Stimulated activated CD4-positive, alpha-beta T cell treated with anti-CD3 and anti-CD28 coated beads, Interleukin-4, amount 100 ng/mL, for 1 hour (primary cell): ENCODE measurements around the gene FCRL1.

Source experiments
- DNase-seq: peaks from one replicate; pipeline ENCODE4 v3.0.0-alpha.2; 2020

The FCRL1 gene

DNA sequence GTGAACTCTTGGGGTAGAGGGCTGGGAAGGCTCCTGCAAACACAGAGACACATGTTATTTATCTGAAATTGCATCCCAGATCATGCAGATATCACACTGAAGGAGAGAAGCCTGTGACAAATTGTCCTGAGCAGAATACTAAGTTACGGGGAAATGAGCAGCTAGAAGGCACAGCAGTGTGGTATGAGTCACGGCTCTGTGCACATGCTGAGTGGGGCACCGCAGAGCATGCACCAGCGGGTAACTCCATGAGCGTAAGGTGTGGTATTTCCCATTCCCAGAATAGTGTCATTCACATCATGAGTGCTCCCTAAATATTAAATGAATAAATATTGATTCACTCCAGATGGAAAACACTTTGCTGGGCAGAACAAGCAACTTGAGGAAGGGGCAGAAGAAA lies 21.7 kb downstream of the FCRL1 start:
- no peak for DNase-seq

DNA sequence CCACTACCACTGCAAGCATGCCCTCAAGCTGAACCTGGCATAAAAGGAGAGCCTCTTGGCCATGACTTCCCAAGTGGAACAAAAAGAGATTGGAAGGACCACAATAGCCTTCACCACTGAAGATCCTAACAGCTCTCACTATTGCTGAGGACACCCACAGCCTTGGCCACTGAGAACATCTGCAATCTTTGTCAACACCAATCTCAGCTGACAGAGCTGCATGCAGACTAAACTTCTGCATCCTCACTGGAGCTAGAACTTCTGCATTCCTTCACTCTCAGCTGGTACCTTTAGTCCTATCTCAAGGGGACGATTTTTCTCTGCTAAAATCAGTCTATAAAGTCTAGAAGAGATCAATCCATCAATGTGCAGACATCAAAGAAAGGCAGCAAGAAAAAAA lies 34.7 kb downstream of the FCRL1 start:
- no peak for DNase-seq

DNA sequence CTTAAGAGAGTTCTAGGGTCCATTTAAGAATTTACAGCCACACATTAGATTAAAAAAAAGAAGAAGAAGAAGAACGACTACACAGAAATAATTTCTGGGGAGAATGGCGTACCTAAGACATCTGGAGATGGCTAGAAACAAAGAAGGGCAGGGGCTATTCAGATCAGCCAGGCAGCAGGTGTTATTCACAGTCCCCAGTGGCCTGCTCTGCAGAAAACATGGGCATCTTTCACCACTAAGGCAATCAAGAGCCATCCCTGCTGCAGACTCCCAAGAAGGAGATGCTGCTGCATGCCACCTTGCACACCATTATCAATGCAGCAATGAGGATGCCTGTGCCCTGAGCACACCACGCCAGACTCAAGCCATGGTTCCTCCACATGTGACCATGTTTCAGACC lies 35.1 kb downstream of the FCRL1 start:
- no peak for DNase-seq

DNA sequence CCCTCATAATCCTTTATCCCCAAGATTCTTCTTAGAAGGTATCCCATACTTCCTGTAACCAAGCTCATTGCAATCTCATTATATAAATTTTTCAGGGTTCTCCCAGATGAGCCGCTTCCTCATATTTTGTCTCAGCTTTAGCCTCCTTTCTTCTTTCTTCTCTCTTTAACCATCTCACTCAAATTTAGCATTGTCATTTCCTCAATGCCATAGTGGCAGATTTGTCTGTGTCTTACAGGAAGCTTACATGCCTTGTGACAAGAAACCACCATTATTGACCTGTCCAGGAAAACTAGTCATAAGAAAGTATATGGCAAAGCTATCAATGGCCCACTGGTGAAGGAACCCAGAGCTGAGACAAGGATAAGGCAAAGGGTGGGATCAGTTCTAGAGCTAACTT lies 37.0 kb downstream of the FCRL1 start:
- DNase-seq: no peak

DNA sequence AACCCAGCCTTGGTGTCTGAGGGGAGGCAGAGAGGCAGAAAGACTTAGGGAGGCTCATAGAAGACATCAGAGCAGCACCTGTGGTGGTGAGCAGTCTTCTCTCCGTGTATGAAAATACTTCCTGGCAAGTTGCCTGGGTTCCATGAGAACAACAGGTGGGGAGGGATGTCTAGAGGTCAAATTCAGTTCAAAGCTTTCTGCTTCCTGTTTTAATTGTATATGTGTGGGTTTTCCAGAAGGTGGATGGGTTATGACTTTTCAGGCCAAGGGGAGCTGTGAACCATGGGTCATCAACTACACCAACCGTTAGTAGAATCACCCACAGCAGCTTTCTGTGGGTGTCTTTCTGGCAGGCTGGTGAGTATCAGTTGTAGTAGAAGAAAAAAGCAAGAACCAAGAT lies 38.9 kb downstream of the FCRL1 start:
- no peak for DNase-seq

DNA sequence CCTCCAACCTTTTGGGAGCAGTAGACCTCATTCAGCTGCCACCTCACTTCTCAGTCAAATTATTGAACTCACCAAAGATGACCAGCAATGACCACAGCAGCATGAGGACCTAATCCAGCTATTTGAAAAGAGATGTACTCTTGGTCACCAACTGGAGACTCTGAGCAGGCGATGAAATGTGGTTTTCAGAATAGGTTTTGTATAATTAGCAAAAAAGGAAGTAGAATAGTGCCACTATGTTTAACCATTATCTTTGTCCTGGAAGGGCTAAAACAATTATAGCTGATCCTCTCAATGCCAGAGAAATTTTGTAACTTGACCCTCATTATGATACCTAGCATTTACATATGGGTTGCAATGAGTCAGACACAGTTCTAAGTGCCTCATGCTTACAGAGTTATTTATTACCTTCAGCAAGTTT lies 42.9 kb downstream of the FCRL1 start, which contains the start of gene FCRL2:
Gene FCRL2 (minus strand): TSS at position 162 of the 421 bp plus-strand sequence. CDS start 59 bp downstream, at position 103.
- DNase-seq: no peak

DNA sequence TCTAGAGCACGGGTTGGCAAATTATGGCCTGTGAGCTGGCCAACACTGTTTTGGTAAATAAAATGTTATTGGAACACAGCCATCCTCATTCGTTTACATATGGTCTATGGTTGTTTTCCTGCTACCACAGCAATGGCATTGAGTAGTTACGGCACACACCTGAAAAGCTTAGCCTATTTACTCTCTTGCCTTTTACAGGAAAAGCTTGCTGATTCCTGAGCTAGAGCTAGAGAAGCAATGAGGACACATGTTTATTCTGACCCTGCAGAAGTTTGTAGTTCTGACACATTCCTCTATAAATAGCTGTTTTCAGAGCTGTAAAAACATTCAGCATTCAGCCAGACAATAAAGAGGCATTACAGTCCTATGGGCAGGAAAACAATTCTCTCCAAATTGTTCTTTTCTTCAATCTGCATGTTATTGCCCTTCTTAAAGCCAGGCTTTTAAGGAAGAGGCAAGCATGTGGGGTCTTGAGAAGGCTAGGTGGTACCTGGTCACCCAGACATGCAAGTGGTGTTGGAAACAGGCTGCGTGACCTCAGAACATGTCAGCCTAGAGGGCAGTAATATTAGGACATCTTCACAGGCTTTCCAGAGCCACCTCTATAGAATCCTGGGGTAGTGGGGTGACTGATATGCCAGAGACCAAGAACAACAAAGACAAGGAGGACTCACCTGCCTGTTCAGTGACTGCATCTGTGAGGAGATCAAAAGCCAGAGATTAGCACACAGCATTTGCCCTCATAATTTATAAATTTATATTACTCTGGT lies 44.6 kb downstream of the FCRL1 start:
- no peak for DNase-seq

DNA sequence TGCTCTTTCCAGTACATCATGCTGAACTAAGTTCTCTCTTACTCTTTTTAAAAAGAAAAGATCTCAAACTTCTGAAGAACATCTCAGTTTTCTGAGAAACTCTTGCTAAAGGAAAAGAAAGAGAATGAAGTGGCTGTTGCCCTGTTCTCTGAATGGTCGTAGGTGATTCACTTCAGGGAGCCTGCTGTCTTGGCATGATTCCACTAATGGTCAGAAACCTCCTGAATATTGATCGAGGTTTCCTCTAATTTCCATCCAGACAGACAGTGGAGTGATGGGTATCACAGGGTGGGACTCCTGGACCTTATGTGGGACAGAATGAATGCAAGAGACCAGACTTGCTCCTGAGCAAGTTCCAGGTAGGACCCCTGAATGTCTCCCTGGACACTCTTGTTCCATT lies 45.5 kb downstream of the FCRL1 start:
- DNase-seq: no peak

DNA sequence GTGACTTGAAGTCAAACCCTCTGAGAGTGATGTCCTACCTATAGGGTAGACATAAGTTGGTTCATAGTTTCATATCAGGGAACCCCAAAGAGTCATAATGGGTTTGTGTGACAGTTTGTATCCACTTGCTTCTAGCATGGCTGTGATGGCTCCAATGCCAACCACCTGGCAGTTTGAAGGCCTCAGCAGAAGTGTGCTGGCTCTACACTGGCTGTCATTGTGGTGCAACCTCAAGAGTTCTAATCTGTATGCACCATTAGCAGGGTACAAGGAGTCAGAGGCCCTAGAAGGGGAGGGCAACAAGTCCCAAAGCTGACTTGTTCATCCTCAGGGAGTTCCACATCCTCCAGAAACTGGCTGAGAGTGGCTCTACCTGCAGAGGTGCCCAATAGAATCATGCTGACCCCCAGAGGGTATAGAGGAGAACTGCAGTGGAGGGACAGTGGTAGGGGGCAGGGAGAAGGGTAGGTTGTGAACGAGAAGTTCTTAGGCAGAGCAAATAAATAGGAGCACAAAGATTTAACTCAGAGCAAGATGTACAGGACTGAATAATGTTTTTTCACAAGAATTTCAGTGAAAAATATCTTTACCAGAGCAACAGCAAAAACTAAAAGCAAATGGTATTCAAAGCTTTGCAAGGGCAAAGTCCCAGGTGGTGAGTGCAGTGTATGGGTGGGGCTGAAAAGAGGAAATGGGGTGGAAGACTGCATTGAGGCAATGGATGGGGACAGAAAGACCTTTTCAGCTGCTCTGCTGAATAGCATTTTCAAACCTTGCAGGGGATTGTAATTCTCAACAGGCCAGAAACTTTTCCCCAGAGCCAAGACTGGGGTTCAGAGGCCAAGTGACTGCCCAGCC lies 46.2 kb downstream of the FCRL1 start:
- DNase-seq: no peak

DNA sequence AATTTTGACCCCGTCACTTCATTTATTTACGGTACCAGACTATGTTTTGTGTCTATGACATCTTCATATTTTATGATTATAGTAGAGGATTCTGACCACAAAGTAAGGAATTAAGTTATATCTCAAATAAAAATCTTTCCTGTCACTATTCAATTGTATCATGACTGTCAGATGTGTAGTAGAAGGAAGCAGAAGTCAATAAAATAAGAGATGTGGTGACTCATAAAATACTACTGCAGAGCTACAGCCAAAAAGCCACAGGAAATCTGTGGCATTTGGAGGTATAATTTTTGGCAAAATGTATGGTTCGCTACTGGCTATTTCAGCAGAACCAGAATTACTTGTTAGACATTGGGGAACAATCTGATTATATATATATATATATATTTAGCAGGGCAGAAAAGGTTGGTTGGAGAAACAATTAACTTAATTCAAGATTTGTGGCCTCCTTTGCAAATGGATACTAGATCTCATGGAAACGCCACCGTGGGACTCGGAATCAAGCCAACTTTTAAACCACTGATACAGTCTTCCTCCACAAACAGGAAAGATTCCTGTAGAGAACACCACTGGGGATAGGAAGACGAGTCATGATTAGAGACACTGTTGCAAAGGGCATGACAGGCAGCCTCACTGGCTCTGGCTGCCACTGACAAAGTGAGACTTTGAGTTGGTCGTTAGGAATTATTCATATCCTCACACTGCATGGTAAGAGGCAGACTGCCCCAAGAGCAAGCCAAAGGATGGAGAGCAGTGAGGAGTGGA lies 48.1 kb downstream of the FCRL1 start:
- DNase-seq: no peak

DNA sequence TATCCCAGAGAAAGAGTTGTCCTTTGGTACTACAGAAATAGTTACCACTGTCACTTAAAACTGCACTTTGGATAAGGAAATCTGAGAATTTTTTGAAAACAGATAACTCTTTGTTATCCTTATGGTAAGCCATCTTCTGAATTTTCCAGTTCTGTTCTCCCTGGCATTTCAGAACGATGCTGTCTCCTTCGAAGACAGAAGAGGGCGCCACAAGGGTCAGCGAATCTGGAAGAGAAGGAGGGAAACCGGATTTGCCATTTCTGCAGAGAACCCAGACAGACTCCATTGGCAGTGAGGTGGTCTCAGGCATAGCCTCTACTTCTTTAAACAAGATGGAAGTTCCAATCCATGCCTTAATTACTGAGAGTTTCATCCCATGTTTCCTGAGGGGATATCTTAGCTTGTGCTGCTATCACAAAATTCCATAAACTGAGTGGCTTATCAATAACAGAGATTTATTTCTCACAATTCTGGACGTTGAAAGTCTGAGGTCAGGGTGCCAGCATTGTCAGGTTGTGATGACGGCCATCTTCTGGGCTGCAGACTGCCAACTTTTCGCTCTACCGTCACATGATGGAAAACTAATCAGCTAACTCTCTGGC lies 49.4 kb downstream of the FCRL1 start:
- DNase-seq: no peak

DNA sequence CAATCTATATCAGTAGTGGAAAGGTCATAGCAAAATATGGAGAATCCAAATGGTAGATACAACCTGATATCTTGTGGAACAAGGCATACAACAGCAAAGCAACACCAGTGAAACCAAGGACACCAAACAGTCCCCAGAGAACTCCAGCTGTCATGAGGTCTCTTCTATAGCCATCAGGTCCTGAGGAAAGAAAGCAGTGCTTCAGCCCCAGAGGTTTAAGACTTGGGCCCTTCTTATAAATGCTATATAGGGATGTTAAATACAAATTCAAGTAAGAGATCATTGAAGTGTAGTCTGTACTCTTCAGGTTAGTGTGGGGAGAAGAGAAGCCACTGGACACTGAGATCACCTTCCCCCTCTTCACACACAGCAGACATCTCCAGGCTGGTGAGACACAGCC lies 53.1 kb downstream of the FCRL1 start:
- no peak for DNase-seq

DNA sequence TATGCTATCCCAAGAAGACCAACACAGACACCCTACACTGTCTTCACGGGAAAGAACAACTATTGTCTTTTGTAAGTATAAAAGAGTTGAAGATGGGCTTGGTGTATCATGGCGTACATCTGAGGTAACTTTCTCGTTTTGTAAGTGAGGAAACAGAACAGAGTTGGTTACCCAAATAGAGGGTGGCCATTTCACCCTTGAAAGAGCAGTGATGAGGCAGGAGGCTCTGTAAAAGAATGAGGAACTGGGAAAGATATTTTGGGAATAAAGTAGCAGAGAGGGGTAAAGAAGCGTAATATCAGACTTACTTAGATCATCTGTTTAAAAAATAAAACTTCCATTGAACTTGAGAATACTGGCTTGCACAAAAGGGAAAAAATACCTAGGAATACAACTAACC lies 61.9 kb downstream of the FCRL1 start:
- DNase-seq: no peak

DNA sequence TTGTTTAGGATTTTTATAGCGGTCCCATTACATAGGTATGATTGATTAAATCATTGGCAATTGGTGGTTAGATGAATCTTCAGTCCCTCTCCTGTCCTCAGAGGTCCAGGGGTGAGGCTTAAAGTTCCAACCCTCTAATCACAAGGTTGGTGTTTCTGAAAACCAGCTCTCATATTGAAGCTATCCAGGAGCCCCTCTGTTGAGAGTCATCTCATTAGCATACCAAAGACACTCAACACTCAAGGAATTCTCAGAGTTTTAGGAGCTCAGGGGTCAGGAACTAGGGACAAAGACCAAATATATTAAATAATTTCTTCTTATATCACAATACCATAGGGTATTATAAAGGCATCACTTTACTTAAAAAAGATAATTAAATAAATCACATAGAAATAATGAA lies 66.3 kb downstream of the FCRL1 start:
- DNase-seq: no peak

DNA sequence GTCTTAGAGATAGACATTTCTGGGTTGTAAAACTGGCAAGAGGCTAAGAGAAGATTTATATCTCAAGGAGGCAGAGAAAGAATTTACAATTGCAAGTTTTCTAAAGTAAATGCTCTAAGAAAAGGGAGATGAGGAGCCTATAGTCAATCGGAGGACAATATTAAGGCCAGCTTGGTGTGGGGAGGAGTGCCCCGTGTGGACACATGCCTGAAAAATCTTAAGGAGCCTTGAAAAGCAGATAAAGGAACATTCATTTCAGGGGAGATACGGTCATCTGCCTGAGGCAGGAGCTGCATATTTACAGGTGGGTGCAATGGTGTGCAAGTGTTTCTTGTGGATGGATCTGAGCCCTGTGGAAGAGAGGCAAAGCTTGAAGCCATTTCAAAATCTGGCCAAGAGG lies 68.6 kb downstream of the FCRL1 start:
- DNase-seq: no peak

DNA sequence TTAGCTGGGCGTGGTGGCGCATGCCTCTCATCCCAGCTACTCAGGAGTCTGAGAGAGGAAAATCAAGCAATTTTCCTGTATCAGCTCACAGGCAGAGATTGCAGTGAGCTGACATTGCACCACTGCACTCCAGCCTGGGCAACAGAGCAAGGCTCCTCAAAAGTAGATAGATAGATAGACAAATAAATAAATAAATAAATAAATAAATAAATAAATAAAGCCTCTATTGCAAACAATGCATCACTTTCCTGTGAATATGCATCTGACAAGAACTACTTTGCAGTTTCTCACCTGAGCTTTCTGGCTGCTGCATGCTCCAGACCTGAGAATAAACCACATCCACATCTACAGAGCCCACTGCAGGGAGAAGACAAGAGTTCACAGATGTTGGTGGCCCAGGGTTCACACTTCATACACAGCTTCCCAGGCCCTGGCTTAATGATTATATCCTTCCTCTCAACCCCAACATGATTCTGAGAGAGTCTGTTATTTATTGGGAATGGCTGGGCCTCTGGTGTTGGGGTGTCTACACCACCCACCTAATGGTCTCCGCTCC lies 71.6 kb downstream of the FCRL1 start:
- DNase-seq: no peak
